ENCODE measurements around the gene RASGEF1C.

DNA sequence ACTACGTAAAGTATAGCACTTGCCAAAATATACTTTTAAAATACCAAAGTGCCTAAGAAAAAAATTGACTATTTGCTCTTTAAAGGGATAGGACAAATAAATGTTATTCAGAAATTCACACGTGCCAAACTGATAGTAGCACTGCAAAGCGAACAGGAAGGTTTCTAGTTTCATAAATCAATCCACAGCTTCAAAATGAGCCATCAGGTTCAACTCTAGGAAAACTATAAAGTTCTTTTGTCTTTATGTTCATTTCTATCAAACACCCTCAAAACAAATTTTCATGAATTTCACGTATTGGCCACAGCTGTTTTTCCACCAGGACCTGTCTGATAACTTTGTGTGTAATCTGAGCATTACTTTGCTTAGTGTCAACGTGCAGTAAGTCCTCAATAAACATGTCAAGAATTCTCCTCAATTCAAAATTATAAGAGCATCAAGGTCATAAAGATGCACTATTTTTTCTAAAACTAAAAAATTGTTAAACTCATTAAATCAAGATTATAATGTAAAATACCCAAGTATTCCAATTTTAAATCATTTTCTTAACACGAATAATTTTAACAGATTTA, 140.4 kb downstream of the RASGEF1C start:
- TF ChIP-seq POLR2A (IDR thresholded peaks at IDR 0.05), result no peak
- TF ChIP-seq, protein P1, sequence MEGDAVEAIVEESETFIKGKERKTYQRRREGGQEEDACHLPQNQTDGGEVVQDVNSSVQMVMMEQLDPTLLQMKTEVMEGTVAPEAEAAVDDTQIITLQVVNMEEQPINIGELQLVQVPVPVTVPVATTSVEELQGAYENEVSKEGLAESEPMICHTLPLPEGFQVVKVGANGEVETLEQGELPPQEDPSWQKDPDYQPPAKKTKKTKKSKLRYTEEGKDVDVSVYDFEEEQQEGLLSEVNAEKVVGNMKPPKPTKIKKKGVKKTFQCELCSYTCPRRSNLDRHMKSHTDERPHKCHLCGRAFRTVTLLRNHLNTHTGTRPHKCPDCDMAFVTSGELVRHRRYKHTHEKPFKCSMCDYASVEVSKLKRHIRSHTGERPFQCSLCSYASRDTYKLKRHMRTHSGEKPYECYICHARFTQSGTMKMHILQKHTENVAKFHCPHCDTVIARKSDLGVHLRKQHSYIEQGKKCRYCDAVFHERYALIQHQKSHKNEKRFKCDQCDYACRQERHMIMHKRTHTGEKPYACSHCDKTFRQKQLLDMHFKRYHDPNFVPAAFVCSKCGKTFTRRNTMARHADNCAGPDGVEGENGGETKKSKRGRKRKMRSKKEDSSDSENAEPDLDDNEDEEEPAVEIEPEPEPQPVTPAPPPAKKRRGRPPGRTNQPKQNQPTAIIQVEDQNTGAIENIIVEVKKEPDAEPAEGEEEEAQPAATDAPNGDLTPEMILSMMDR (IDR thresholded peaks at IDR 0.05 in 8 of 11, conservative IDR thresholded peaks at IDR 0.05 in 3 of 11), result no peak
